H9 (cell line): Measurements from ENCODE around the gene NHSL2. TPM values are rescaled to one million over a fixed set of nuclear protein-coding genes. Genes with fewer than 3 reads are reported as not detected.

Experiments
- DNase-seq: peaks from one replicate; pipeline ENCODE4 v3.0.0-alpha.2; 2017
- H2AFZ ChIP-seq: one replicate; pipeline ENCODE4 v1.6.1; 2013; ENCODE audit warnings: mild to moderate bottlenecking, low read length, control low read depth, moderate library complexity
- H2AK5ac ChIP-seq: 2 replicates; pipeline ENCODE4 v1.6.1; 2013; ENCODE audit warnings: low read length, control low read depth, mixed read lengths; ENCODE audit not compliant: insufficient read length
- H2BK120ac ChIP-seq: one replicate; pipeline ENCODE4 v1.6.1; 2013; ENCODE audit warnings: low read depth, mild to moderate bottlenecking, low read length, control low read depth, inconsistent platforms; ENCODE audit not compliant: poor library complexity, severe bottlenecking
- H2BK12ac ChIP-seq: 2 replicates; pipeline ENCODE4 v1.6.1; 2013; ENCODE audit warnings: low read length, control low read depth, mixed read lengths, low read depth; ENCODE audit not compliant: insufficient read length
- H2BK15ac ChIP-seq: 2 replicates; pipeline ENCODE4 v1.6.1; 2013; ENCODE audit warnings: low read depth, low read length, control low read depth
- H2BK20ac ChIP-seq: one replicate; pipeline ENCODE4 v1.6.1; 2013; ENCODE audit warnings: low read depth, mild to moderate bottlenecking, low read length, control low read depth, inconsistent platforms; ENCODE audit not compliant: poor library complexity, severe bottlenecking
- H2BK5ac ChIP-seq: 2 replicates; pipeline ENCODE4 v1.6.1; 2013; ENCODE audit warnings: low read length, control low read depth, mixed read lengths; ENCODE audit not compliant: insufficient read length
- H3K14ac ChIP-seq: 2 replicates; pipeline ENCODE4 v1.6.1; 2013; ENCODE audit warnings: low read length, control low read depth; ENCODE audit not compliant: insufficient read depth
- H3K18ac ChIP-seq: 2 replicates; pipeline ENCODE4 v1.6.1; 2013; ENCODE audit warnings: low read depth, mild to moderate bottlenecking, mixed read lengths, low read length, control low read depth; ENCODE audit not compliant: insufficient read length
- H3K23ac ChIP-seq: 2 replicates; pipeline ENCODE4 v1.6.1; 2013; ENCODE audit warnings: low read length, control low read depth, mixed read lengths, low read depth; ENCODE audit not compliant: insufficient read length
- H3K23me2 ChIP-seq: 2 replicates; pipeline ENCODE4 v1.6.1; 2013; ENCODE audit warnings: low read depth, mild to moderate bottlenecking, mixed read lengths, low read length, control low read depth; ENCODE audit not compliant: insufficient read length, poor library complexity, severe bottlenecking
- H3K27ac ChIP-seq: 2 replicates; pipeline ENCODE4 v1.5.1; 2013; ENCODE audit warnings: low read length, control low read depth, mixed read lengths, low read depth; ENCODE audit not compliant: insufficient read length
- H3K27me3 ChIP-seq: 2 replicates; pipeline ENCODE4 v1.6.1; 2013; ENCODE audit warnings: low read length, control low read depth, inconsistent platforms; ENCODE audit not compliant: insufficient read depth
- H3K4ac ChIP-seq: 2 replicates; pipeline ENCODE4 v1.6.1; 2013; ENCODE audit warnings: low read depth, mild to moderate bottlenecking, control low read depth, inconsistent platforms, low read length, moderate library complexity
- H3K4me1 ChIP-seq: 2 replicates; pipeline ENCODE4 v1.6.1; 2013; ENCODE audit warnings: low read length, control low read depth, inconsistent platforms; ENCODE audit not compliant: insufficient read depth
- H3K4me2 ChIP-seq: 2 replicates; pipeline ENCODE4 v1.6.1; 2013; ENCODE audit warnings: low read length, control low read depth, mixed read lengths; ENCODE audit not compliant: insufficient read length, insufficient read depth
- H3K56ac ChIP-seq: 2 replicates; pipeline ENCODE4 v1.6.1; 2013; ENCODE audit warnings: low read depth, mild to moderate bottlenecking, mixed read lengths, low read length, control low read depth; ENCODE audit not compliant: insufficient read length
- H3K79me1 ChIP-seq: 2 replicates; pipeline ENCODE4 v1.6.1; 2013; ENCODE audit warnings: low read depth, mild to moderate bottlenecking, moderate library complexity, low read length, control low read depth, inconsistent platforms; ENCODE audit not compliant: insufficient read depth, poor library complexity, severe bottlenecking
- H3K79me2 ChIP-seq: 2 replicates; pipeline ENCODE4 v1.6.1; 2013; ENCODE audit warnings: low read length, control low read depth, inconsistent platforms; ENCODE audit not compliant: insufficient read depth
- H3K9ac ChIP-seq: 2 replicates; pipeline ENCODE4 v1.6.1; 2013; ENCODE audit warnings: low read length, control low read depth, mixed read lengths; ENCODE audit not compliant: insufficient read length; ENCODE audit errors: extremely low read depth
- H3K9me3 ChIP-seq: one replicate; pipeline ENCODE4 v1.6.1; 2013; ENCODE audit warnings: low read depth, low read length, inconsistent platforms; ENCODE audit not compliant: control insufficient read depth
- H3T11ph ChIP-seq: one replicate; pipeline ENCODE4 v1.6.1; 2013; ENCODE audit warnings: mild to moderate bottlenecking, low read length, control low read depth, inconsistent platforms
- H4K20me1 ChIP-seq: one replicate; pipeline ENCODE4 v1.6.1; 2013; ENCODE audit not compliant: control insufficient read depth, insufficient read length, insufficient read depth
- H4K5ac ChIP-seq: 2 replicates; pipeline ENCODE4 v1.6.1; 2013; ENCODE audit warnings: low read depth, mild to moderate bottlenecking, mixed read lengths, low read length, control low read depth; ENCODE audit not compliant: insufficient read length
- H4K8ac ChIP-seq: replicated peaks from 2 replicates; pipeline ENCODE4 v1.6.1; 2013; ENCODE audit warnings: low read length, control low read depth, mixed read lengths, low read depth; ENCODE audit not compliant: insufficient read length
- H4K91ac ChIP-seq: 2 replicates; pipeline ENCODE4 v1.6.1; 2013; ENCODE audit warnings: low read depth, mild to moderate bottlenecking, moderate library complexity, mixed read lengths, low read length, control low read depth; ENCODE audit not compliant: insufficient read length
- H3K27ac Mint-ChIP-seq, 3 experiments: 2 replicates in 2 of 3; 3 replicates in 1 of 3; pipeline ENCODE4 v1.8.0; 2020 to 2021; ENCODE audit warnings: mixed read lengths in 3 of 3, mild to moderate bottlenecking in 1 of 3, moderate library complexity in 1 of 3
- H3K27me3 Mint-ChIP-seq: 2 replicates; pipeline ENCODE4 v1.8.0; 2021; ENCODE audit warnings: low read depth, mild to moderate bottlenecking, moderate library complexity, mixed read lengths
- H3K36me3 Mint-ChIP-seq, 3 experiments: 2 replicates in 2 of 3; 3 replicates in 1 of 3; pipeline ENCODE4 v1.8.0; 2020 to 2021; ENCODE audit warnings: low read depth in 3 of 3, mixed read lengths in 3 of 3; ENCODE audit not compliant: insufficient read depth in 1 of 3
- H3K4me1 Mint-ChIP-seq, 2 experiments: 2 replicates each; pipeline ENCODE4 v1.8.0; 2020; ENCODE audit warnings: mixed read lengths in 2 of 2
- H3K4me3 Mint-ChIP-seq, 2 experiments: 2 replicates in 1 of 2; 3 replicates in 1 of 2; pipeline ENCODE4 v1.8.0; 2020 to 2021; ENCODE audit warnings: mild to moderate bottlenecking in 2 of 2, mixed read lengths in 2 of 2, moderate library complexity in 1 of 2
- H3K9me3 Mint-ChIP-seq, 2 experiments: 2 replicates in 1 of 2; 3 replicates in 1 of 2; pipeline ENCODE4 v1.8.0; 2020; ENCODE audit warnings: mild to moderate bottlenecking in 2 of 2, mixed read lengths in 2 of 2, moderate library complexity in 1 of 2
- CTCF ChIP-seq: fragments of 200-600 bp; sonication (generic); conservative IDR thresholded peaks from 3 replicates; pipeline ENCODE4 v1.8.0; 2021; ENCODE audit warnings: antibody characterized with exemption, mild to moderate bottlenecking
- WGBS: extraction: QIAGEN DNeasy Blood & Tissue Kit; methylation state at CpG from one replicate; pipeline ENCODE4 v1.1.7; 2013; ENCODE audit warnings: missing lambda C conversion rate, low lambda C conversion rate, mixed read lengths; ENCODE audit not compliant: insufficient read length; ENCODE audit errors: extremely low coverage; 5-methylcytosine and 5-hydroxymethylcytosine counted together
- total RNA-seq: library from RNA; stranded (reverse); gene quantifications from 2 replicates; pipeline ENCODE4 v1.2.1, GENCODE V29; 2021

NHSL2 gene
- total RNA-seq, 1 experiment from 2014 or later: 6.4 TPM

GRCh38 chrX:72031634-72032033 is 121.0 kb downstream of the NHSL2 start:
- Histone ChIP-seq H3K4me2 (no peak overlapping the region), H3K18ac (no peak overlapping the region), H3K56ac (no peak overlapping the region), H3K27me3 (no peaks in the 10 kb centered on the region; the same call in 1 of the 2 replicates), H2BK15ac (no peak overlapping the region), H3K27ac (no peak overlapping the region), H4K91ac (no peak overlapping the region), H2BK20ac (no peak overlapping the region), H2BK120ac (no peak overlapping the region), H3K23ac (no peak overlapping the region), H3K4ac (no peak overlapping the region), H4K20me1 (no peaks in the 10 kb centered on the region), H3T11ph (no peak overlapping the region), H3K4me1 (no peaks in the 10 kb centered on the region), H4K8ac (no peak overlapping the region), H3K14ac (no peak overlapping the region), H3K9ac (no peak overlapping the region), H3K23me2 (no peaks in the 10 kb centered on the region), H3K9me3 (no peaks in the 10 kb centered on the region), H2BK12ac (no peak overlapping the region), H2AK5ac (no peak overlapping the region), H3K79me1 (no peaks in the 10 kb centered on the region), H2AFZ (no peak overlapping the region), H2BK5ac (no peak overlapping the region), H4K5ac (no peak overlapping the region), H3K79me2 (no peaks in the 10 kb centered on the region)
- Mint-ChIP-seq H3K27me3 (no peaks in the 10 kb centered on the region), H3K4me3 (no peak overlapping the region), H3K27ac (no peak overlapping the region), H3K36me3 (peaks cover 3 to 12% (median 4%) of the 10 kb centered on the region in 3 experiments), H3K9me3 (peaks cover 72 to 78% of the 10 kb centered on the region in 2 experiments), H3K4me1 (peaks cover 3% of the 10 kb centered on the region in 2 experiments; a peak in 1 of 4 replicates)
- no peak for TF ChIP-seq CTCF
- no CpG with 5 or more reads among the region's 5 CpGs for WGBS
- no peak for DNase-seq
